Adrenal gland (tissue), 5 donors: ENCODE data around the gene GNAQ.

Experiments used
- POLR2A ChIP-seq, 2 donors: fragments of 450-650 bp; IDR thresholded peaks; one replicate each; pipeline ENCODE4 v1.6.1; 2017; ENCODE audit warnings: antibody characterized with exemption in 2 of 2, mild to moderate bottlenecking in 2 of 2, moderate library complexity in 1 of 2
- TF ChIP-seq, protein P1 (sequence below), 6 experiments: fragments of 450-650 bp in 4 of 6; fragments of 200-600 bp in 2 of 6; sonication (generic) in 1 of 6; IDR thresholded peaks; 1 replicate in 5 of 6; 2 replicates in 1 of 6; pipeline versions ENCODE4 v1.5.1 to v1.8.0; 2016 to 2021; ENCODE audit warnings: antibody characterized with exemption in 6 of 6, mild to moderate bottlenecking in 2 of 6, moderate library complexity in 1 of 6
- donor health status: DM: no; HTN: no; CAD: no.

DNA sequence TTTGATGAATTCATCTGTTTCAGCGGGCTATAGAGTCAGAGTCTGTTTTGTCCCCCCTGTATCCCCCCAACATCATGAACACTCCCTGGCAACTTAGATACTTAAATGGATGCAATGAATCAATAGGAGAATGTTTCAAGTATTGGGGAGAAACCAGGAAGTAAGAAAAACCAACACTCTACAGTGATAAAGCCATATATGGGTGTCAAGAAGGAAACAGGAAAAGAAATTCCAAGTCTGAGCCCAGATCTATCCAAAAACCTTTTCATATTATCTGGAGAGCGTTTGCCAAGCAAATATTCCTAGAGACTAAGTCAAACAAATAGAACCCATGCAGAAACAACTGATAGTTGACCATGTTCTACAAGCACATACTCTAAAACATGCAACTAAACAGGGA lies 2.3 kb upstream of the GNAQ start:
- no peak for TF ChIP-seq POLR2A (IDR thresholded peaks at IDR 0.05)
- TF ChIP-seq, protein P1, sequence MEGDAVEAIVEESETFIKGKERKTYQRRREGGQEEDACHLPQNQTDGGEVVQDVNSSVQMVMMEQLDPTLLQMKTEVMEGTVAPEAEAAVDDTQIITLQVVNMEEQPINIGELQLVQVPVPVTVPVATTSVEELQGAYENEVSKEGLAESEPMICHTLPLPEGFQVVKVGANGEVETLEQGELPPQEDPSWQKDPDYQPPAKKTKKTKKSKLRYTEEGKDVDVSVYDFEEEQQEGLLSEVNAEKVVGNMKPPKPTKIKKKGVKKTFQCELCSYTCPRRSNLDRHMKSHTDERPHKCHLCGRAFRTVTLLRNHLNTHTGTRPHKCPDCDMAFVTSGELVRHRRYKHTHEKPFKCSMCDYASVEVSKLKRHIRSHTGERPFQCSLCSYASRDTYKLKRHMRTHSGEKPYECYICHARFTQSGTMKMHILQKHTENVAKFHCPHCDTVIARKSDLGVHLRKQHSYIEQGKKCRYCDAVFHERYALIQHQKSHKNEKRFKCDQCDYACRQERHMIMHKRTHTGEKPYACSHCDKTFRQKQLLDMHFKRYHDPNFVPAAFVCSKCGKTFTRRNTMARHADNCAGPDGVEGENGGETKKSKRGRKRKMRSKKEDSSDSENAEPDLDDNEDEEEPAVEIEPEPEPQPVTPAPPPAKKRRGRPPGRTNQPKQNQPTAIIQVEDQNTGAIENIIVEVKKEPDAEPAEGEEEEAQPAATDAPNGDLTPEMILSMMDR (IDR thresholded peaks at IDR 0.05): no peak
